ENCODE data around the gene PLXNA1.

The PLXNA1 gene

GRCh38 chr3:126945171-126945721 lies 37.7 kb upstream of the PLXNA1 start:
- H3K27me3 Mint-ChIP-seq: no peaks in the 10 kb centered on the region
- DNase-seq (no peak), ATAC-seq (replicated peaks) (no peak)
- H3K9me3 Mint-ChIP-seq: no peaks in the 10 kb centered on the region
- no peak overlapping the region for H3K27ac Mint-ChIP-seq
- H3K4me3 Mint-ChIP-seq: no peak overlapping the region
- H3K4me1 Mint-ChIP-seq (ENCODE audit: low read depth in 2 of 2): peaks cover 3 to 9% of the 10 kb centered on the region in 2 donors
- peaks cover 4% of the 10 kb centered on the region for H3K36me3 Mint-ChIP-seq (ENCODE audit: insufficient read depth)

- H3K27ac Mint-ChIP-seq: no peak overlapping the region
- DNase-seq (no peak), ATAC-seq (replicated peaks) (no peak)
- peaks cover 3 to 9% of the 10 kb centered on the region in 2 donors for H3K4me1 Mint-ChIP-seq (ENCODE audit: low read depth in 2 of 2)
- H3K9me3 Mint-ChIP-seq: no peaks in the 10 kb centered on the region
- no peak overlapping the region for H3K4me3 Mint-ChIP-seq
- H3K27me3 Mint-ChIP-seq: no peaks in the 10 kb centered on the region
- H3K36me3 Mint-ChIP-seq (ENCODE audit: insufficient read depth): peaks cover 4% of the 10 kb centered on the region
These were observed 37.0 kb upstream of the PLXNA1 start for GRCh38 chr3:126945891-126946290.

GRCh38 chr3:126946405-126946804 lies 36.5 kb upstream of the PLXNA1 start:
- no peak overlapping the region for H3K4me3 Mint-ChIP-seq
- no peaks in the 10 kb centered on the region for H3K27me3 Mint-ChIP-seq
- H3K9me3 Mint-ChIP-seq: no peaks in the 10 kb centered on the region
- H3K27ac Mint-ChIP-seq: no peak overlapping the region
- no peak for DNase-seq
- ATAC-seq (replicated peaks): no peak
- peaks cover 4% of the 10 kb centered on the region for H3K36me3 Mint-ChIP-seq (ENCODE audit: insufficient read depth)
- H3K4me1 Mint-ChIP-seq (ENCODE audit: low read depth in 2 of 2): peaks cover 3 to 9% of the 10 kb centered on the region in 2 donors

- Mint-ChIP-seq H3K4me1 (ENCODE audit: low read depth in 2 of 2) (peaks cover 3 to 9% of the 10 kb centered on the region in 2 donors), H3K27me3 (no peaks in the 10 kb centered on the region), H3K27ac (no peak overlapping the region), H3K4me3 (no peak overlapping the region), H3K9me3 (no peaks in the 10 kb centered on the region), H3K36me3 (ENCODE audit: insufficient read depth) (peaks cover 4% of the 10 kb centered on the region)
- no peak for ATAC-seq (replicated peaks)
- no peak for DNase-seq
These were observed 35.5 kb upstream of the PLXNA1 start for GRCh38 chr3:126947429-126947828.

- no peak overlapping the region for H3K27ac Mint-ChIP-seq
- H3K9me3 Mint-ChIP-seq: no peaks in the 10 kb centered on the region
- ATAC-seq (replicated peaks): no peak
These were observed 33.9 kb upstream of the PLXNA1 start for GRCh38 chr3:126948980-126949535.

GRCh38 chr3:126951561-126951960 lies 31.4 kb upstream of the PLXNA1 start:
- Mint-ChIP-seq H3K27me3 (no peaks in the 10 kb centered on the region), H3K36me3 (ENCODE audit: insufficient read depth) (peaks cover 4% of the 10 kb centered on the region), H3K27ac (no peak overlapping the region), H3K4me1 (ENCODE audit: low read depth in 2 of 2) (peaks cover 6 to 7% of the 10 kb centered on the region in 2 donors), H3K9me3 (no peaks in the 10 kb centered on the region), H3K4me3 (no peak overlapping the region)
- DNase-seq: no peak
- ATAC-seq (replicated peaks): no peak

More at GRCh38 chr3:126948980-126949535, 33.9 kb upstream of the PLXNA1 start:
- H3K36me3 Mint-ChIP-seq (ENCODE audit: insufficient read depth): peaks cover 4% of the 10 kb centered on the region
- H3K27me3 Mint-ChIP-seq: no peaks in the 10 kb centered on the region
- H3K4me1 Mint-ChIP-seq (ENCODE audit: low read depth in 2 of 2): peaks cover 3 to 6% of the 10 kb centered on the region in 2 donors
- DNase-seq: no peak
- H3K4me3 Mint-ChIP-seq: no peak overlapping the region

GRCh38 chr3:126952261-126952982 lies 30.5 kb upstream of the PLXNA1 start:
- H3K27me3 Mint-ChIP-seq: no peaks in the 10 kb centered on the region
- DNase-seq (no peak), ATAC-seq (replicated peaks) (no peak)
- no peaks in the 10 kb centered on the region for H3K9me3 Mint-ChIP-seq
- H3K4me1 Mint-ChIP-seq (ENCODE audit: low read depth in 2 of 2): peaks cover 3 to 4% of the 10 kb centered on the region in 2 donors
- H3K27ac Mint-ChIP-seq: no peak overlapping the region
- no peak overlapping the region for H3K4me3 Mint-ChIP-seq
- H3K36me3 Mint-ChIP-seq (ENCODE audit: insufficient read depth): peaks cover 4% of the 10 kb centered on the region

- no peaks in the 10 kb centered on the region for H3K9me3 Mint-ChIP-seq
- H3K4me3 Mint-ChIP-seq: no peak overlapping the region
- ATAC-seq (replicated peaks) (no peak), DNase-seq (no peak)
- no peak overlapping the region for H3K27ac Mint-ChIP-seq
- peaks cover 3% of the 10 kb centered on the region for H3K36me3 Mint-ChIP-seq (ENCODE audit: insufficient read depth)
- H3K27me3 Mint-ChIP-seq: no peaks in the 10 kb centered on the region
- H3K4me1 Mint-ChIP-seq (ENCODE audit: low read depth in 2 of 2): peaks cover 2 to 4% of the 10 kb centered on the region in 2 donors
These were observed 29.8 kb upstream of the PLXNA1 start for GRCh38 chr3:126952983-126953660.

GRCh38 chr3:126954141-126954842 lies 28.6 kb upstream of the PLXNA1 start:
- peaks cover 0 to 4% of the 10 kb centered on the region in 2 donors for H3K4me1 Mint-ChIP-seq (ENCODE audit: low read depth in 2 of 2)
- no peaks in the 10 kb centered on the region for H3K9me3 Mint-ChIP-seq
- H3K4me3 Mint-ChIP-seq: no peak overlapping the region
- no peaks in the 10 kb centered on the region for H3K36me3 Mint-ChIP-seq (ENCODE audit: insufficient read depth)
- no peaks in the 10 kb centered on the region for H3K27me3 Mint-ChIP-seq
- DNase-seq: no peak
- ATAC-seq (replicated peaks): no peak
- H3K27ac Mint-ChIP-seq: no peak overlapping the region

GRCh38 chr3:126955004-126955790 lies 27.7 kb upstream of the PLXNA1 start:
- Mint-ChIP-seq H3K36me3 (ENCODE audit: insufficient read depth) (no peaks in the 10 kb centered on the region), H3K9me3 (no peaks in the 10 kb centered on the region), H3K27me3 (no peaks in the 10 kb centered on the region), H3K4me1 (ENCODE audit: low read depth in 2 of 2) (peaks cover under 1 to 4% of the 10 kb centered on the region in 2 donors), H3K4me3 (no peak overlapping the region), H3K27ac (no peak overlapping the region)
- ATAC-seq (replicated peaks) (peak; percentile 43), DNase-seq (no peak)

- ATAC-seq (replicated peaks) (no peak), DNase-seq (no peak)
- peak overlapping the region in 1 of 2 donors; percentile 12 for H3K27ac Mint-ChIP-seq
- H3K4me1 Mint-ChIP-seq (ENCODE audit: low read depth in 2 of 2): peaks cover 3 to 4% of the 10 kb centered on the region in 2 donors
- H3K9me3 Mint-ChIP-seq: no peaks in the 10 kb centered on the region
- H3K36me3 Mint-ChIP-seq (ENCODE audit: insufficient read depth): no peaks in the 10 kb centered on the region
- no peak overlapping the region for H3K4me3 Mint-ChIP-seq
- no peaks in the 10 kb centered on the region for H3K27me3 Mint-ChIP-seq
These were observed 26.6 kb upstream of the PLXNA1 start for GRCh38 chr3:126956361-126956760.

- no peak for DNase-seq
- H3K36me3 Mint-ChIP-seq (ENCODE audit: insufficient read depth): no peaks in the 10 kb centered on the region
- no peak overlapping the region for H3K4me3 Mint-ChIP-seq
These were observed 25.9 kb upstream of the PLXNA1 start for GRCh38 chr3:126956866-126957650.

More at GRCh38 chr3:126956866-126957650, 25.9 kb upstream of the PLXNA1 start:
- no peak overlapping the region for H3K27ac Mint-ChIP-seq
- H3K9me3 Mint-ChIP-seq: no peaks in the 10 kb centered on the region
- H3K27me3 Mint-ChIP-seq: no peaks in the 10 kb centered on the region
- ATAC-seq (replicated peaks): no peak
- peaks cover 4% of the 10 kb centered on the region in 2 donors for H3K4me1 Mint-ChIP-seq (ENCODE audit: low read depth in 2 of 2)
